CD4-positive, alpha-beta T cell treated with Interleukin-1 beta for 1 hour (primary cell): ENCODE data around the gene APOBEC4.
"Not testable (repeated sequence)": the region's sequence is repeated elsewhere in the genome, so short reads cannot be mapped to it uniquely, and the experiment has no call there.

Experiments used
- DNase-seq, 2 donors: peaks; one replicate each; pipeline ENCODE4 v3.0.0-alpha.2; 2020 to 2022

The APOBEC4 gene, protein sequence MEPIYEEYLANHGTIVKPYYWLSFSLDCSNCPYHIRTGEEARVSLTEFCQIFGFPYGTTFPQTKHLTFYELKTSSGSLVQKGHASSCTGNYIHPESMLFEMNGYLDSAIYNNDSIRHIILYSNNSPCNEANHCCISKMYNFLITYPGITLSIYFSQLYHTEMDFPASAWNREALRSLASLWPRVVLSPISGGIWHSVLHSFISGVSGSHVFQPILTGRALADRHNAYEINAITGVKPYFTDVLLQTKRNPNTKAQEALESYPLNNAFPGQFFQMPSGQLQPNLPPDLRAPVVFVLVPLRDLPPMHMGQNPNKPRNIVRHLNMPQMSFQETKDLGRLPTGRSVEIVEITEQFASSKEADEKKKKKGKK

GRCh38 chr1:183652547-183653461 is at the start of gene APOBEC4:
Gene APOBEC4 (minus strand): TSS chr1:183653316. CDS start chr1:183648781, 4,535 bp downstream.
- peak in 1 of 2 donors; percentile 15 for DNase-seq

DNA sequence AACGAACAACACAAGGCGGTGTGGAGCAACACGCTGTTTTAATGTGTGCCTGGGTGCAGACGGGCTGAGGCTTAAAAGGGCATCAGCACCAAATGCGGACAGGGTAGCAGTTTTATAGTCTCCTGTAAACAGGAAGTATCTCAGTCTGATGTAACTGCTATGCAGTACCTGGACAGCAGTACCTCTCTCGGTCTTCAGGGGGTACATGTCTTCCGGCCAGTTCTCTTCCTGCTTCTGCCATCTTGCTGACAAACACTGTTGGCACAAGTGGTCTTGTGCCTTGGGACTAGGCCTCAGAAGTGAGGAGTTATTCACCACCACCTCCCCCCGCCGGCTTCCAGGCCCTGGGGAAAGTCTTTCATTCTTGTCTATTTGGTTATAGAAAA is 49.7 kb upstream of the APOBEC4 start:
- DNase-seq = no peak

DNA sequence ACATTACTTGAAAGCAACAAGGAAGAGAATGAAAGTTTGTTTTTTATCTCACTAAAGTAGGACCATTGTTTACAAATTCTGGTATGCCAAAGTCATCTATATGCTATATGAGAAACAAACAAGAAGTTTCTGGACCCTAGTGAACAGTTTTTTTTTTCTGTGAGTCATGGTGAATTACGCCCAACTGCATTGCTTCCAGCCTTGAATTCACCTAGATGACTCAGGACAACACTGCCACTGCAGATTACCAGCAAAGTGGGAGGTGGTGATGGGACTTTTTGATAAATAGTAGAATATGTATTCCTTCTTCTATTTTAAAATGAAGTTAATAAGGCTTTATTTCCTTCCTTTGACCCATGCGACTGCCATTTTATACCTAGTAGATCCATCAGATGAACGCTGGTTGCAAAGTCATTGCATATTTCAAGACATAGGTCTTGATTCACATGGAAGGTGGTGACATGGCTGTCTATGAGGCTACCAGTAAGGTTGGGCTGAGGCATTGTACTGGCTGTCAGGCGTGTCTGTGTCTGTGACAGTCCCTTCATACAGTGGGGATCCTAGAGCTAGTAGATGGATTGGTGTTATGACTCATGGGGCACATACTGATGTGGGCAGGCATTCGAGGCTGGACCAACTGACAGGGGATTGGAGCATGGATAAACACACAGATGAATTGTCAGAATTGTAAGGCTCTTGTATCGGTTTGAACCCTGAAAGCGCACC is 49.1 kb upstream of the APOBEC4 start:
- DNase-seq = no peak

DNA sequence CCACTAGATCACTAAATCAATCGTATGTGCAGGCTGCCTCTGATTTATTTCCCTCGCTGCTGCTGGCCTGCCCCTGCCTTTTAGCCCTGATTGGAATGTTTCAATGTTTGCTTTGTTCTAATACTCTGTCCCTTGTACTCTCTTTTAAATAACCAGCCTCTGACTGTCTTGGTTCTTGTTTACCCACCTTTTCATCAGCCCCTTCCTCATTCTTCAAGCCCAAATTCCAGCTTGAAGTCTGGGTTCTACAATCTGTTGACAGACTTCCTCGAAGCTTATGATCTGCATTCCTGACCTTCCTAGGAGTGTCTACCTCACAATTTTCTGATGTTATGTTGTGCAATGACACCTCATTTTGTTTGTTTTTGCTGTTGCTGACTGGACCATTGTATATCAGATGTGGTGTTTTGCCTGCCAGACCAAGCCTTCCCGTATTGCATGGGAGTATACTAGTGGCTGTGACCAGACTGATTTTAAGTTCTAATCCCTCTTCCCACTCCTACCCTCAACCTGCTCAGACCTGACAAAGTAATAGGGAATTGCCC is 46.6 kb upstream of the APOBEC4 start:
- no peak for DNase-seq

- DNase-seq = no peak
Measured at GRCh38 chr1:183697814-183698590, 44.9 kb upstream of the APOBEC4 start.

DNA sequence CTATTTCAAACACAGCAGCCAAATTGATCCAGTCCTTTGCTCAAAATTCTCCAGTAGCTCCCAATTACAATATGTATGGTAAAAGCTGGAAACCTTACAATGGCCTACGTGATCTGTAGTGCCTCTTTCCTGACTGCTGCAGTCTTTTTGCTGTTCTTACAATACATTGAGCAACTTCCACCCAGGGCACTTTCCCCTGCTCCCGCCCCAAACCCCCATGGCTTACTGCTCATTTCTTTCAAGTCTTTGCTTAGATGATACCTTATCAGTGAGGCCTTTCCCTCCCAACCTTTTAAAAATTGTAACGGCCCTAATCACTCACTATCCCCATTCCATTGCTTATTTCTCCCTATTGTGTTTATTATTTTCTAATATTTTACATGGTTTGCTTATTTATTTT is 43.9 kb upstream of the APOBEC4 start:
- no peak for DNase-seq

DNA sequence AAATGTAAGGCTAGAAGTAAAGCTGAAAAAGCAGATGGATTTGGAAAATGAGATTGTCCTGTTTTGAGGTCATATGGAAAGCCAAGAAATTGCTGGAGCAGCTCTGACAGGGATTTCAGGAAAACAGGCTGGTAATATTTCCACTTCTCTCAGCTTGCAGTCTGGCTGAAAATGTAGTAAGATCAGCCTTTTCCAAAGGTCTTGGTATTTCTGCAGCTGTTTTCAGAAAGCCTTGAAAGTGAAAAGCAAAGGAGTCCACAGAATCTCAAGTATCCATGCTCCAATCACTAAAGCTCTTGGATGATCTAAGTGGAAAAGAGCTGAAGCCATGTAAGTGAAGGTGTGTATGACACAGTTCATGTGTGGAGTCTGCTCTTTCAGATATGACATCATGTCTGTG is 41.6 kb upstream of the APOBEC4 start:
- no peak for DNase-seq

DNA sequence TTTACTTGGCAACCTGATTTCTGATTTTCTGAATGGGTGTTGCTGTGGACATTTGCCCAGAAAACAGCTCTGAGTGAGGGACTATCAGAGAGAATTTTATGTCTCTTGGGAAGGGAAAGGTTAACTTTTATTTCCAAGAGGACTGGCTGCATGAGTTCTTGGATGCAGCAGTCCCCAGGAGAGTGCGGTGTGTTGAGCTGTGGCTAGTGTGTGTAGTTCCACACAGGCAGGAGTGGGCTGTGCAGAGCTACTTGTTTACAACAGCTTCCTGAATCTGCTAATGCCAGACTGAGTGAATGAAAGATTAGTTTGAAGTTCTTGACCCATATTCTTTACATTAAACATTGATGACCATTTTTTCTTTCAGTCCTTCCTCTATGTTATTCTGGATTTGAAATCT is 41.0 kb upstream of the APOBEC4 start:
- no peak for DNase-seq

- no peak for DNase-seq
Measured at GRCh38 chr1:183693521-183693920, 40.4 kb upstream of the APOBEC4 start.

- no peak for DNase-seq
Measured at GRCh38 chr1:183689762-183690204, 36.7 kb upstream of the APOBEC4 start.

GRCh38 chr1:183688341-183689060 is 35.4 kb upstream of the APOBEC4 start:
- DNase-seq = no peak

GRCh38 chr1:183687546-183688304 is 34.6 kb upstream of the APOBEC4 start:
- DNase-seq = no peak

DNA sequence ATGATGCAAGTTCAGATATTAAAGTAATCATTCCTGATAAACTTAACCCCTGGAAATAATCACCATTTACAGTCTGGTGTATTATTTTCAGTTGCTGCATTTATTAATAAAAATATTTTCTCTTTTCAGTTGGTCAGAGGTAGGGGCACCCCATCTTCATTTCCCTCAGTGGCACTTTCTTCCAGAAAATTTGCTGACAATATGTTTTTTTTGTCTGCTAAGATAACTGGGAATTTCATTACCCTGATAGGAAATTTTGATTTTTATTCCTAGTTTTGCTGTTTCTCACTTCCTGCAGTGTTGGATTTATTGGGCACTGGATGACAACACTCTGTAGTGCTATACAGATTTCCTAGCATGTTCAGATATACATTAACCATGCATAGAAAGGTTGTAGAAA is 33.1 kb upstream of the APOBEC4 start:
- no peak for DNase-seq

DNA sequence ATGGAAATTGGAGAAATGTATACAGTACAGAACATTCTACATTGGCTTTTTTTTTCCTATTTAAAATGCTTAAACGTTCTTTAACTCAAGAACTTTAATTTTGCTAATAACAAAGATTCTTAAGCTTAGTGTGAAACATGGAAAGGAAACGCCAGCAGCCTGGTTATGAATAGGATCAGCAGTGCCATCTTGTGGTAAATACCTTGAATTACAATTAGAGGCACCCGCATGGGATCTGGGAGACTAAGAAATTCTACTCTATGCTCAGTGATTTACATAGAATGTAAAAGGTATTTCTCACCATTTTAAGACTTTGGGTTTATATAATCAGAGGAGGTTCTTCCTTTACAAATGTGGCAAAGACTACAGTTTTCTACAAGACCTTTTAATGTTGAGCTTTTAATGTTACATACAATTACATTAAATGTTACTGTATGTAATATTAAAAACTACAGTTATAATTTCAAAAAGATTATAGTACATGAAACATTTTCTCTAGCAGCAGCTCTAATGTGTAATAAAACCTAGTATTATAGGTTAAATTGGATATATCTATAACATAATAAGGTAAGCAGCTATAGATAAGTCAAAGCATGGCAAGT is 32.1 kb upstream of the APOBEC4 start:
- peak; percentile 9 to 59 for DNase-seq

DNA sequence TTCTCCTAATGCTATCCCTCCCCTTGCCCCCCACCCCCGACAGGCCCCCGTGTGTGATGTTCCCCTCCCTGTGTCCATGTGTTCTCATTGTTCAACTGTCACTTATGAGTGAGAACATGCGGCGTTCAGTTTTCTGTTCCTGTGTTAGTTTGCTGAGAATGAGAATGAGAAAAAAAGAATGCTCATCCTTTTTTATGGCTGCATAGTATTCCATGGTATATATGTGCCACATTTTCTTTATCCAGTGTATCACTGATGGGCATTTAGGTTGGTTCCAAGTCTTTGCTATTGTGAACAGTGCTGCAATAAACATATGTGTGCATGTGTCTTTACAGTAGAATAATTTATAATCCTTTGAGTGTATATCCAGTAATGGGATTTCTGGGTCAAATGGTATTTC is 26.2 kb upstream of the APOBEC4 start:
- DNase-seq = not testable (repeated sequence)

GRCh38 chr1:183678819-183679218 is 25.7 kb upstream of the APOBEC4 start:
- DNase-seq = no peak

- no peak for DNase-seq
Measured at GRCh38 chr1:183676586-183677189, 23.6 kb upstream of the APOBEC4 start.

- DNase-seq = no peak
Measured at GRCh38 chr1:183675883-183676585, 22.9 kb upstream of the APOBEC4 start.

DNA sequence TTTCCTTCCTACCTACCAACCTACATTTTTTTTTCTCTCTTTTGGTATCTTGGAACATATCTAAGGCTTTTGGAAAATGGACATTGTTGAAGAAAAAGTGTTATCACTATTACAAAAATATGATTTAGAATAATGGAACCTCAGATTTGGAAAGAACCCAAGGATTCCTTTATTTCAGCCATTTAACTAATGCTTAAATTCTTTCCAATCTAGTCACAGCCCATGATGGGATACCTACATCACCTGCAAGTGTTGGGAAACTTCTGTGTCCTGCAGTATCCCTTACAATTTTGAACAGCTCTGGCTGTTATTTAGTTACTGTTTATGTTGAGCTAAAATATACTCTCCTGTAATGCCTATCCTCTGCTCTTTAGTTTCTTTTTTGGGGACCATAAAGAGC is 22.3 kb upstream of the APOBEC4 start:
- DNase-seq = no peak
